Stimulated activated CD4-positive, alpha-beta T cell treated with anti-CD3 and anti-CD28 coated beads, Interleukin-15, amount 100 ng/mL, for 24 hours (primary cell): ENCODE measurements around the gene INTS2.
"Not testable (repeated sequence)": the region's sequence is repeated elsewhere in the genome, so short reads cannot be mapped to it uniquely, and the experiment has no call there.

Source experiments
- DNase-seq: peaks from one replicate; pipeline ENCODE4 v3.0.0-alpha.2; 2020

The INTS2 gene

DNA sequence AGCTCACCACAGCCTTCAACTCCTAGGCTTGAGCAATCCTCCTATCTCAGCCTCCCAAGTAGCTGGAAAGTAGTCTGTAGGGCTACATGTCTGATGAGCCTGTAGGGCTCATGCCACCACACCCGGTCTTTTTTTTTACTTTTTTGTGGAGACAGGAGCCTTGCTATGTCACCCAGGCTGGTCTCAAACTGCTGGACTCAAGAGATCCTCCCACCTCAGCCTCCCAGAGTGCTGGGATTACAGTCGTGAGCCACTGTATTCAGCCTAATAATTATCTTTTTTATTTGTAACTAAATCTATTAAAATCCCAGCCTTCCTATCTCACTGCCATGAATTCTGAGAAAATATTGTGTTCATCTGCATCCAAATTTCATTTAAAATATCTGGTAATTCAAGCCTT, 79.5 kb downstream of the INTS2 start:
- DNase-seq: no peak

GRCh38 chr17:61847659-61848058, 80.1 kb downstream of the INTS2 start:
- DNase-seq: no peak

DNA sequence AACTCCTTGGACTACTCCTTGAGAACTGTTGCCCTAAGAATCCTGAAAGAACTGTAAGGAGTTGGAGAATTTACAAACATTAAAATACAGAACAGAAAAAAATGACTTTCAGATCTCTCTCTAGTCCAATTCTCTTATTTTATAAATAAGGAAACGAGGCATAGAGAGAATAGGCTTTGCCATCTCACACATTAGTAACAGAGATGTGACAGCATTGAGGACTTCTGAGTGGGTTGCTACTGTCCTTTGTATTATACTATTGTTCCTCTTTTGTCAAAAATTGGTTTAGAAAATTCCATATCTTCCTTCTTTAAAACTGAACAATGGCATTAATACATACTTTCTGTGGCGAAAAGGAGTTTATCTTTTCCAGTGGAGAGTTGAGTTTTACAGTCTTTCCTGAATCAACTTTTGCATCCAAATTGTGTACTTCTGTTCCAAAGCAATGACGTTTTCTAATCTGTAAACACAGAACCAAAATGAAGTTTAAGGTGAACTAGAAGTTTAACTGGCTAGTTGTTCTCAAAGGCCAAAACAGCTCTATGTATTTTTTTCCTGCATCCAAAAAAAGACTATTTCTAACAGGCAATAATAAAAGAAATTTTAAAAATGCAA, 80.9 kb downstream of the INTS2 start:
- no peak for DNase-seq

DNA sequence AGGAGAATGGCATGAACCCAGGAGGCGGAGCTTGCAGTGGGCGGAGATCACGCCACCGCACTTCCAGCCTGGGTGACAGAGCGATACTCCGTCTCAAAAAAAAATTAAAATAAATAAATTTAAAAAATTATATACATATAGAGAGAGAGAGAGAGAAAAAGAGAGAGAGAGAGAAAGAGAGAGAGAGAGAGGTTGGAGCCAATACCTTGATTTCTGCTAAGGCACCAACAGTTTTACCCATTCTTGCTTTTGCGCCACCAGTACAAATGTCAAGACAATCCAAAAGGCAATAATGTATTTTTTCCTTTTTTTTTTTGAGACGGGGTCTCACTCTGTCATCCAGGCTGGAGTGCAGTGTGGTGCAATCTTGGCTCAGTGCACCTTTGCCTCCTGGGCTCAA, 81.7 kb downstream of the INTS2 start:
- no peak for DNase-seq

- no peak for DNase-seq
Measured at GRCh38 chr17:61843435-61843834, 84.3 kb downstream of the INTS2 start.

GRCh38 chr17:61842899-61843298, 84.9 kb downstream of the INTS2 start:
- DNase-seq: no peak

- DNase-seq: no peak
Measured at GRCh38 chr17:61839300-61839786, 88.4 kb downstream of the INTS2 start.

- peak; percentile 61 for DNase-seq
Measured at GRCh38 chr17:61837175-61838051, 90.4 kb downstream of the INTS2 start.

- DNase-seq: no peak
Measured at GRCh38 chr17:61836266-61837174, 91.3 kb downstream of the INTS2 start.

- no peak for DNase-seq
Measured at GRCh38 chr17:61835606-61836005, 92.2 kb downstream of the INTS2 start.

DNA sequence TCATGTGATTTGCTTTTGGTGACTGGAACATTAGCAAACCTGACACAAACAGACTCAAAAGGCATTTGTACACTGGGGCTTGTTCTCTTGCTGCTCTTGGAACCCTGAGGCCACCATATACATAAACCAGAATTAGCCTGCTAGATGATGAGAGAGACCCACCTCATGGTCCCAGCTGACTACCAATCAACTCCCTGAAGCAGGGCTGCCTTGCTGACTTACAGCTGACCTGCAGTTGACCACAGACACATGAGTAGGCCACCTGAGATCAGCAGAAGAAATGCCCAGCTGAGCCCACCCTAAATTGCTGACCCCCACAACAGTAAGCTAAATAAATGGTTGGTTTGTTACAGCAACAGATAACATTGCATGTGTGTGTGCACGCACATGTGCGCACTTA, 93.2 kb downstream of the INTS2 start:
- DNase-seq: no peak

- no peak for DNase-seq
Measured at GRCh38 chr17:61833536-61834193, 94.1 kb downstream of the INTS2 start.

- no peak for DNase-seq
Measured at GRCh38 chr17:61832463-61832862, 95.3 kb downstream of the INTS2 start.

DNA sequence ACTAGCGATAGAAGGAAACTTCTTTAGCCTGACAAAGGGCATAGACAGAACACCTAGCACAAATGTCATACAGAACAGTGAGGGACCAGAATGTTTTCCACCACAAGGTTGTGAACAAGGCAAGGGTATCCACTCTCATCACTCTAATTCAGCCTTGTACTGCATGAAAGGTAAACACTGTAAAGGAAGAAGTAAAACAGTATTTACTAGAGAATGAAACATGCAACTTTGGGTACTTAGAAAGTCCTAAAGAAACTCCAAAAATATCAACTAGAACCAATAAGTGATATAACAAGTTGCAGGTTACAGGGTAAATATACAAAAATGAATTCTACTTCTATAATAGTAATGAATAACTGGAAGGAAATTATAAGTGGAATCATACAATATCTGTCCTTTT, 96.7 kb downstream of the INTS2 start:
- no peak for DNase-seq

- DNase-seq: no peak
Measured at GRCh38 chr17:61828694-61829093, 99.1 kb downstream of the INTS2 start.

GRCh38 chr17:61827649-61828395, 100.0 kb downstream of the INTS2 start:
- no peak for DNase-seq

DNA sequence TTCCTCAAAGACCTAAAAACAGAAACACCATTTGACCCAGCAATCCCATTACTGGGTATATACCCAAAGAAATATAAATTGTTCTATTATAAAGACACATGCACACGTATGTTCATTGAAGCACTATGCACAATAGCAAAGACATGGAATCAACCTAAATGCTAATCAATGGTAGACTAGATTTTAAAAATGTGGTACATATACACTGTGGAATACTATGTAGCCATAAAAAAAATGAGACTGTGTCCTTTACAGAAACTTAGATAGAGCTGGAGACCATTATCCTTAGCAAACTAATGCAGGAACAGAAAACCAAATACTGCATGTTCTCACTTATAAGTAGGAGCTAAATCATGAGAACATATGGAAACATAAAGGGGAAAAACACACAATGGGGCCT, 100.9 kb downstream of the INTS2 start:
- not testable (repeated sequence) for DNase-seq

GRCh38 chr17:61826198-61826597, 101.6 kb downstream of the INTS2 start:
- DNase-seq: not testable (repeated sequence)

DNA sequence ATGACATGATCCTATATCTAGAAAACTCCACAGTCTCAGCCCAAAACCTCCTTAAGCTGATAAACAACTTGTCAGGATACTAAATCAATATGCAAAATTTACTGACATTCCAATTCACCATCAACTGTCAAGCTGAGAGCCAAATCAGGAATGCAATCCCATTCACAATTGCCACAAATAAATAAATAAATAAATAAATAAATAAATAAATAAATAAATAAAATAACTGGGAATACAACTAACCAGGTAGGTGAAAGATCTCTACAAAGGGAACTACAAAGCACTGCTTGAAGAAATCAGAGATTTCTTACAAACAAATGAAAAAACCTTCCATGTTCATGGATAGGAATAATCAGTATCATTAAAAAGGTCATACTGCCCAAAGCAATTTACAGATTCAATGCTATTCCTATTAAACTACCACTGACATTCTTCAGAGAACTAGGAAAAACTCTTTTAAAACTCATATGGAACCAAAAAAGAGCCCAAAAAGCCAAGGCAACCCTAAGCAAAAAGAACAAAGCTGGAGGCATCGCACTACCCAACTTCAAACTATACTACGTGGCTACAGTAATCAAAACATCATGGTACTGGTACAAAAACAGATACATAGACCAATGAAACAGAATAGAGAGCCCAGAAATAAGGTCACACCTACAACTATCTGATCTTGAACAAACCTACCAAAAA, 102.2 kb downstream of the INTS2 start:
- no peak for DNase-seq

GRCh38 chr17:61822326-61823285, 105.2 kb downstream of the INTS2 start:
- no peak for DNase-seq
